B cell (primary cell): ENCODE data around the gene FADS1. TPM values are rescaled to one million over a fixed set of nuclear protein-coding genes. Genes with fewer than 3 reads are reported as not detected.

ENCODE experiments used
- ATAC-seq: fragments of 200-7000 bp; cut with Tn5 transposase; one replicate; pipeline ENCODE4 v1.10.0; 2021; ENCODE audit warnings: low read depth, mild to moderate bottlenecking, moderate number of reproducible peaks, moderate library complexity
- CTCF ChIA-PET: fragments of 350-600 bp; sonication (Branson Sonifier 250); formaldehyde crosslinking; loops from one replicate; lab custom pipeline; 2021; ENCODE audit warnings: antibody characterized with exemption, inconsistent platforms; lab: Charles Lee
- POLR2A ChIA-PET: fragments of 350-600 bp; sonication (Branson Sonifier 250); formaldehyde crosslinking; loops from one replicate; lab custom pipeline; 2021; ENCODE audit warnings: antibody characterized with exemption; lab: Charles Lee
- DNase-seq: peaks from one replicate; pipeline ENCODE4 v3.0.0; 2013
- H2AFZ ChIP-seq: 2 replicates; pipeline ENCODE4 v1.6.1; 2012; ENCODE audit warnings: mild to moderate bottlenecking, low read depth, low read length; ENCODE audit not compliant: insufficient read depth, poor library complexity, severe bottlenecking
- H3K27ac ChIP-seq, 2 donors: 1 replicate in 1 of 2; 2 replicates in 1 of 2; pipeline ENCODE4 v1.5.1; 2012 to 2013; ENCODE audit warnings: low read length in 2 of 2, mild to moderate bottlenecking in 2 of 2, moderate library complexity in 1 of 2
- H3K27me3 ChIP-seq, 4 experiments: fragments of 200-600 bp in 1 of 4; sonication (generic) in 1 of 4; replicated peaks in 1 of 4; 1 replicate in 2 of 4; 2 replicates in 2 of 4; pipeline versions ENCODE4 v1.6.1 to v1.7.0; 2013 to 2016; ENCODE audit warnings: low read length in 3 of 4, mild to moderate bottlenecking in 2 of 4, mixed read lengths in 1 of 4, moderate library complexity in 1 of 4; ENCODE audit not compliant: insufficient read depth in 4 of 4, control insufficient read depth in 3 of 4; ENCODE audit errors: control extremely low read depth in 1 of 4
- H3K36me3 ChIP-seq, 2 experiments: replicated peaks in 1 of 2; 1 replicate in 1 of 2; 2 replicates in 1 of 2; pipeline versions ENCODE4 v1.6.1 to v1.7.1; 2013; ENCODE audit warnings: low read length in 1 of 2; ENCODE audit not compliant: insufficient read depth in 2 of 2, control insufficient read depth in 1 of 2; ENCODE audit errors: control extremely low read depth in 1 of 2, extremely low read depth in 1 of 2
- H3K4me1 ChIP-seq, 2 donors: fragments of 200-600 bp in 1 of 2; sonication (generic) in 1 of 2; 1 replicate in 1 of 2; 2 replicates in 1 of 2; pipeline versions ENCODE4 v1.5.1 to v1.6.1; 2013 to 2017; ENCODE audit warnings: low read length in 2 of 2; ENCODE audit not compliant: control insufficient read depth in 2 of 2, insufficient read depth in 2 of 2
- H3K4me2 ChIP-seq: replicated peaks from 2 replicates; pipeline ENCODE3; 2012; ENCODE audit warnings: mild to moderate bottlenecking, low read depth, low read length; ENCODE audit not compliant: poor library complexity, severe bottlenecking
- H3K4me3 ChIP-seq, 5 experiments: fragments of 200-600 bp in 1 of 5; sonication (generic) in 1 of 5; 1 replicate in 3 of 5; 2 replicates in 2 of 5; pipeline versions ENCODE4 v1.5.1 to v1.7.0; 2011 to 2016; ENCODE audit warnings: low read length in 4 of 5, mild to moderate bottlenecking in 4 of 5, low read depth in 2 of 5, control low read depth in 1 of 5, moderate library complexity in 1 of 5; ENCODE audit not compliant: insufficient read depth in 1 of 5; ENCODE audit errors: control extremely low read depth in 1 of 5, extremely low read depth in 1 of 5
- H3K79me2 ChIP-seq: fragments of 200-600 bp; sonication (generic); one replicate; pipeline ENCODE4 v1.6.0; 2016; ENCODE audit warnings: low read length; ENCODE audit not compliant: control insufficient read depth, insufficient read depth
- H3K9ac ChIP-seq: fragments of 200-600 bp; sonication (generic); 2 replicates; pipeline ENCODE4 v1.6.1; 2017; ENCODE audit warnings: mild to moderate bottlenecking, low read length, moderate library complexity
- H3K9me3 ChIP-seq, 3 donors: one replicate each; pipeline versions ENCODE4 v1.6.1 to v1.7.1; 2013; ENCODE audit warnings: low read length in 2 of 3; ENCODE audit not compliant: control insufficient read depth in 2 of 3, insufficient read depth in 1 of 3; ENCODE audit errors: control extremely low read depth in 1 of 3
- H4K20me1 ChIP-seq: 2 replicates; pipeline ENCODE4 v1.6.0; 2012; ENCODE audit warnings: mild to moderate bottlenecking, low read length; ENCODE audit not compliant: insufficient read depth, control insufficient read depth, poor library complexity, severe bottlenecking
- H3K27ac Mint-ChIP-seq: one replicate; pipeline ENCODE4 v1.8.0; 2021; ENCODE audit warnings: mixed read lengths
- H3K27me3 Mint-ChIP-seq: one replicate; pipeline ENCODE4 v1.8.0; 2021; ENCODE audit warnings: mixed read lengths
- H3K4me1 Mint-ChIP-seq: one replicate; pipeline ENCODE4 v1.8.0; 2021; ENCODE audit warnings: mixed read lengths
- H3K4me3 Mint-ChIP-seq: one replicate; pipeline ENCODE4 v1.8.0; 2021; ENCODE audit warnings: mixed read lengths
- H3K9me3 Mint-ChIP-seq: one replicate; pipeline ENCODE4 v1.8.0; 2022; ENCODE audit warnings: mixed read lengths; ENCODE audit not compliant: insufficient read depth
- EZH2 ChIP-seq: IDR thresholded peaks from 2 replicates; pipeline ENCODE4 v1.6.1; 2012; ENCODE audit warnings: borderline replicate concordance, low read depth, mild to moderate bottlenecking, moderate library complexity, low read length; ENCODE audit not compliant: insufficient read depth, poor library complexity, severe bottlenecking
- WGBS: methylation state at CpG from one replicate; pipeline ENCODE4 v1.1.5; 2013; ENCODE audit warnings: missing lambda C conversion rate; ENCODE audit not compliant: insufficient coverage; 5-methylcytosine and 5-hydroxymethylcytosine counted together
- intact Hi-C: fragments of 100-400 bp; cut with micrococcal nuclease; formaldehyde crosslinking; loops from one replicate; pipeline ENCODE4 v1.10.0; 2022
- polyA plus RNA-seq: library from polyadenylated mRNA; depleted of rRNA; stranded (reverse); fragments of >200 nt; gene quantifications from 2 replicates; pipeline ENCODE4 v1.2.3, GENCODE V29; 2012
- total RNA-seq, 2 donors: library from RNA; stranded (reverse); fragments of 120-200 nt in 1 of 2; gene quantifications; 1 replicate in 1 of 2; 2 replicates in 1 of 2; pipeline versions ENCODE4 v1.2.3 to v1.2.4, GENCODE V29; 2013 to 2022
- TF ChIP-seq, protein P1 (sequence below): fragments of 200-600 bp; IDR thresholded peaks from one replicate; pipeline ENCODE4 v1.8.0; 2022; ENCODE audit warnings: antibody characterized with exemption, mild to moderate bottlenecking

Gene FADS1
- total and polyA plus RNA-seq, 2 donors (not counting 1 experiment from before 2014, with no cell fraction given), result 0.39 to 15.6 TPM

GRCh38 chr11:61814958-61815789 lies 1.6 kb downstream of the FADS1 start:
- H3K4me1 Mint-ChIP-seq, result peaks cover 15% of the 10 kb centered on the region
- H3K36me3 ChIP-seq, result no peaks in the 10 kb centered on the region

More at GRCh38 chr11:61814958-61815789, 1.6 kb downstream of the FADS1 start:
- WGBS, result 1% methylated on average over 66 of the region's 66 CpGs
- H3K27me3 Mint-ChIP-seq, result no peaks in the 10 kb centered on the region
- CTCF ChIA-PET, result interaction anchor here (0.5 to 6.1 kb wide), 17 partner anchors 11 to 297 kb away, joined by 3 to 77 read pairs (median 5); no protein-coding TSS in a partner anchor
- ATAC-seq (peak; percentile 57), DNase-seq (peak; percentile 61)
- peak overlapping the region; percentile 100 for H3K4me2 ChIP-seq
- H3K9me3 ChIP-seq, result peaks cover 0 to 6% (median 0%) of the 10 kb centered on the region in 3 donors
- peak overlapping the region; percentile 88 for H3K27ac Mint-ChIP-seq
- POLR2A ChIA-PET, result interaction anchor here (0.7 to 2.0 kb wide), 5 partner anchors 11 to 152 kb away, joined by 3 to 9 read pairs (median 4); partner anchors contain the start of genes FADS2 and FTH1
- H3K4me1 ChIP-seq, result peaks cover 9 to 24% of the 10 kb centered on the region in 2 donors
- peak overlapping the region; percentile 84 for H3K9ac ChIP-seq
- peak overlapping the region; percentile 94 for H2AFZ ChIP-seq
- H3K9me3 Mint-ChIP-seq, result no peaks in the 10 kb centered on the region
- TF ChIP-seq, protein P1, sequence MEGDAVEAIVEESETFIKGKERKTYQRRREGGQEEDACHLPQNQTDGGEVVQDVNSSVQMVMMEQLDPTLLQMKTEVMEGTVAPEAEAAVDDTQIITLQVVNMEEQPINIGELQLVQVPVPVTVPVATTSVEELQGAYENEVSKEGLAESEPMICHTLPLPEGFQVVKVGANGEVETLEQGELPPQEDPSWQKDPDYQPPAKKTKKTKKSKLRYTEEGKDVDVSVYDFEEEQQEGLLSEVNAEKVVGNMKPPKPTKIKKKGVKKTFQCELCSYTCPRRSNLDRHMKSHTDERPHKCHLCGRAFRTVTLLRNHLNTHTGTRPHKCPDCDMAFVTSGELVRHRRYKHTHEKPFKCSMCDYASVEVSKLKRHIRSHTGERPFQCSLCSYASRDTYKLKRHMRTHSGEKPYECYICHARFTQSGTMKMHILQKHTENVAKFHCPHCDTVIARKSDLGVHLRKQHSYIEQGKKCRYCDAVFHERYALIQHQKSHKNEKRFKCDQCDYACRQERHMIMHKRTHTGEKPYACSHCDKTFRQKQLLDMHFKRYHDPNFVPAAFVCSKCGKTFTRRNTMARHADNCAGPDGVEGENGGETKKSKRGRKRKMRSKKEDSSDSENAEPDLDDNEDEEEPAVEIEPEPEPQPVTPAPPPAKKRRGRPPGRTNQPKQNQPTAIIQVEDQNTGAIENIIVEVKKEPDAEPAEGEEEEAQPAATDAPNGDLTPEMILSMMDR, result no peak
- no peak for TF ChIP-seq EZH2
- H3K4me3 Mint-ChIP-seq, result peak overlapping the region; percentile 96
- H3K4me3 ChIP-seq, result peak overlapping the region; percentile 56 to 77 (median 70)
- peak overlapping the region in 1 of 2 donors; percentile 17 for H3K27ac ChIP-seq
- no peaks in the 10 kb centered on the region for H4K20me1 ChIP-seq
- no peaks in the 10 kb centered on the region for H3K79me2 ChIP-seq
- intact Hi-C loops, result loop anchor here (1.0 to 5.0 kb wide), 3 partner anchors 18 to 307 kb away; partner anchors contain the start of genes FADS3 and INCENP
- H3K27me3 ChIP-seq, result peaks cover 0 to 17% (median 4%) of the 10 kb centered on the region in 4 experiments
